ENCODE results near the gene SCYL1. TPM values are rescaled to one million over a fixed set of nuclear protein-coding genes. Genes with fewer than 3 reads are reported as not detected.

Gene SCYL1
- total RNA-seq, 2 experiments from 2014 or later, result 56.8 to 62.9 TPM

GRCh38 chr11:65569164-65569972 lies 44.5 kb downstream of the SCYL1 start:
- ChIA-PET POLR2A (interaction anchor here (1.1 kb wide), 1 partner anchor 15 kb away, joined by 3 read pairs; no protein-coding TSS in a partner anchor), CTCF (ENCODE audit: unreplicated experiment) (interaction anchor here (1.1 kb wide), 1 partner anchor 19 kb away, joined by 4 read pairs; no protein-coding TSS in a partner anchor)
- peak overlapping the region; percentile 94 for H3K4me3 ChIP-seq (ENCODE audit: low read depth, low read length, poor library complexity, severe bottlenecking)
- peaks cover 8% of the 10 kb centered on the region; the same call in 1 of the 2 replicates for H3K36me3 ChIP-seq (ENCODE audit: insufficient read depth, low read length)
- peak overlapping the region; percentile 27; the same call in 1 of the 2 replicates for H2AFZ ChIP-seq (ENCODE audit: low read length)
- H3K27ac ChIP-seq (ENCODE audit: low read depth, low read length, poor library complexity, severe bottlenecking), result peak overlapping the region; percentile 71
- TSS peak; percentile 72 for BruUV-seq (replicated peaks)
- intact Hi-C loops (cut with micrococcal nuclease; ENCODE audit: unreplicated experiment), result no loop called here
- peak overlapping the region; percentile 94 for H3K4me2 ChIP-seq (ENCODE audit: low read length)
- H4K20me1 ChIP-seq (ENCODE audit: insufficient read depth, low read length), result peaks cover 7% of the 10 kb centered on the region; the same call in 1 of the 2 replicates
- H3K4me1 ChIP-seq (ENCODE audit: insufficient read depth, low read length, poor library complexity, severe bottlenecking), result peaks cover 55% of the 10 kb centered on the region
- no peaks in the 10 kb centered on the region for H3K9me2 ChIP-seq (ENCODE audit: insufficient read depth, low read length)
- peaks cover 38% of the 10 kb centered on the region for H3K79me2 ChIP-seq (ENCODE audit: insufficient read depth, low read depth, low read length)
- TF ChIP-seq EZH2phosphoT487 (IDR thresholded peaks at IDR 0.05; ENCODE audit: borderline replicate concordance, low read depth, low read length) (no peak), CTCF (conservative IDR thresholded peaks at IDR 0.05; ENCODE audit: low read length) (no peak)
- H3K9me3 ChIP-seq (ENCODE audit: low read length), result no peaks in the 10 kb centered on the region
- DNase-seq (ENCODE audit: low spot score), result no peak

- Histone ChIP-seq H3K36me3 (ENCODE audit: insufficient read depth, low read length) (peaks cover 8% of the 10 kb centered on the region; the same call in 1 of the 2 replicates), H3K27ac (ENCODE audit: low read depth, low read length, poor library complexity, severe bottlenecking) (peak within 1 kb of the TSS; percentile 71), H3K79me2 (ENCODE audit: insufficient read depth, low read depth, low read length) (peaks cover 38% of the 10 kb centered on the region), H3K9me2 (ENCODE audit: insufficient read depth, low read length) (no peaks in the 10 kb centered on the region), H3K9me3 (ENCODE audit: low read length) (no peaks in the 10 kb centered on the region), H2AFZ (ENCODE audit: low read length) (peak within 1 kb of the TSS; percentile 27; the same call in 1 of the 2 replicates), H3K4me3 (ENCODE audit: low read depth, low read length, poor library complexity, severe bottlenecking) (peak within 1 kb of the TSS; percentile 94), H4K20me1 (ENCODE audit: insufficient read depth, low read length) (peaks cover 7% of the 10 kb centered on the region; the same call in 1 of the 2 replicates), H3K4me2 (ENCODE audit: low read length) (peak within 1 kb of the TSS; percentile 98), H3K4me1 (ENCODE audit: insufficient read depth, low read length, poor library complexity, severe bottlenecking) (peaks cover 62% of the 10 kb centered on the region)
- TF ChIP-seq EZH2phosphoT487 (IDR thresholded peaks at IDR 0.05; ENCODE audit: borderline replicate concordance, low read depth, low read length) (no peak), CTCF (conservative IDR thresholded peaks at IDR 0.05; ENCODE audit: low read length) (peak; percentile 69)
- ChIA-PET POLR2A (interaction anchor here (0.7 to 1.1 kb wide), 2 partner anchors 14 to 145 kb away, joined by 3 read pairs; no protein-coding TSS in a partner anchor), CTCF (ENCODE audit: unreplicated experiment) (interaction anchor here (1.1 kb wide), 1 partner anchor 18 kb away, joined by 4 read pairs; no protein-coding TSS in a partner anchor)
- no TSS peak for BruUV-seq (replicated peaks)
- peak; percentile 99 for DNase-seq (ENCODE audit: low spot score)
- intact Hi-C loops (cut with micrococcal nuclease; ENCODE audit: unreplicated experiment), result loop anchor here (1.0 to 10.0 kb wide), 3 partner anchors 30 to 715 kb away; partner anchors contain the start of gene RELA
Measured at GRCh38 chr11:65569973-65570918, 45.4 kb downstream of the SCYL1 start, which contains the start of gene ZNRD2. TSS of gene ZNRD2 (plus strand) at chr11:65570477. CDS start at chr11:65570492, 15 bp downstream.
